NT2/D1 (cell line): Measurements from ENCODE around the gene EFNA2.

ENCODE experiments used
- SUZ12 ChIP-seq: IDR thresholded peaks from 2 replicates; pipeline ENCODE4 v1.6.1; 2011; ENCODE audit not compliant: insufficient read length, insufficient read depth; ENCODE audit errors: extremely low read depth
- YY1 ChIP-seq: IDR thresholded peaks from 2 replicates; pipeline ENCODE4 v1.6.1; 2011; ENCODE audit not compliant: insufficient read length, insufficient read depth
- ZNF274 ChIP-seq: IDR thresholded peaks from 2 replicates; pipeline ENCODE4 v1.6.1; 2011; ENCODE audit warnings: mild to moderate bottlenecking, low read depth, low read length

DNA sequence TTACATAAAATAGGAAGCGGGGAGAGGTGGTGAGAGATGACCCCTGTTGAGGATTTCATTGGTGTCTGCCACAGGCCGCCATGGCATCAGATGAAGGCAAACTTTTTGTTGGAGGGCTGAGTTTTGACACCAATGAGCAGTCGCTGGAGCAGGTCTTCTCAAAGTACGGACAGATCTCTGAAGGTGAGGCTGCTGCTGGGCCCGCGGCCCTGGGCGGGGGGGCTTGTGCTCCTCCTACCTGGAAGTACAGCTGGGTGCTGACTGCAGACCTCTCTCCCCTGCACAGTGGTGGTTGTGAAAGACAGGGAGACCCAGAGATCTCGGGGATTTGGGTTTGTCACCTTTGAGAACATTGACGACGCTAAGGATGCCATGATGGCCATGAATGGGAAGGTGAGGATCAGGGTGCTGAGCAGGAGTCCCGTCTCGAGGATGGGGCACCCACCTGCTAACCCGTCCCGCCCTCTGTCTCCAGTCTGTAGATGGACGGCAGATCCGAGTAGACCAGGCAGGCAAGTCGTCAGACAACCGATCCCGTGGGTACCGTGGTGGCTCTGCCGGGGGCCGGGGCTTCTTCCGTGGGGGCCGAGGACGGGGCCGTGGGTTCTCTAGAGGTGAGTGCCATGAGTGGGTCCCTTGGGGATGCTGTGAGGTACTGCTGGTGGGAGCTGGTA is 14.7 kb upstream of the EFNA2 start:
- TF ChIP-seq ZNF274 (no peak), YY1 (no peak), SUZ12 (no peak)
